ENCODE results near the gene CDKAL1.

Gene CDKAL1

DNA sequence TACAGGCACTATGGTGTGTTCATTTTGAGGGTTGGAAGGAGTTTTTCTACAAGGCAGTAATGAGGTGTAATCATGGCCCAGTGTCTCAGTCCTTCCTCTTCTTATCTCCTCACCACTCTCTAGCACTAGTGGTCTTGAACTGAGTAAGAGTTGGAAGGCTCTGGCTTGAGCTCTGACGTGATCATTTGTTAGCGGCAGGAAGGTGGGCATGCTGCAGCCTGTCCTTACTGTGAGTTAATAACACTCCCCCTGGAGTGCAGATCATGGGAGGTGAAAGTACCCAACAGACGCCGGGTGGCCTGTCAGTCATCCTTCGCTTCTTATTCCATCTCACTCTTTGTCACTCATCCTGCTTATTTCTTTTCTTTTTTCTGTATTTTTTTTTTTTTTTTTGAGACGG, 356.9 kb downstream of the CDKAL1 start:
- CTCF ChIA-PET = interaction anchor here (1.1 kb wide), 1 partner anchor 11 kb away, joined by 3 read pairs; no protein-coding TSS in a partner anchor
- DNase-seq (ENCODE audit: low read depth, low spot score) = no peak
- TF ChIP-seq, protein P1, sequence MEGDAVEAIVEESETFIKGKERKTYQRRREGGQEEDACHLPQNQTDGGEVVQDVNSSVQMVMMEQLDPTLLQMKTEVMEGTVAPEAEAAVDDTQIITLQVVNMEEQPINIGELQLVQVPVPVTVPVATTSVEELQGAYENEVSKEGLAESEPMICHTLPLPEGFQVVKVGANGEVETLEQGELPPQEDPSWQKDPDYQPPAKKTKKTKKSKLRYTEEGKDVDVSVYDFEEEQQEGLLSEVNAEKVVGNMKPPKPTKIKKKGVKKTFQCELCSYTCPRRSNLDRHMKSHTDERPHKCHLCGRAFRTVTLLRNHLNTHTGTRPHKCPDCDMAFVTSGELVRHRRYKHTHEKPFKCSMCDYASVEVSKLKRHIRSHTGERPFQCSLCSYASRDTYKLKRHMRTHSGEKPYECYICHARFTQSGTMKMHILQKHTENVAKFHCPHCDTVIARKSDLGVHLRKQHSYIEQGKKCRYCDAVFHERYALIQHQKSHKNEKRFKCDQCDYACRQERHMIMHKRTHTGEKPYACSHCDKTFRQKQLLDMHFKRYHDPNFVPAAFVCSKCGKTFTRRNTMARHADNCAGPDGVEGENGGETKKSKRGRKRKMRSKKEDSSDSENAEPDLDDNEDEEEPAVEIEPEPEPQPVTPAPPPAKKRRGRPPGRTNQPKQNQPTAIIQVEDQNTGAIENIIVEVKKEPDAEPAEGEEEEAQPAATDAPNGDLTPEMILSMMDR (IDR thresholded peaks at IDR 0.05; ENCODE audit: insufficient read depth, low read length, missing control alignments) = no peak
- H3K4me3 ChIP-seq (ENCODE audit: low read depth, low read length) = no peak overlapping the region
- POLR2A ChIA-PET = interaction anchor here (0.6 kb wide), 1 partner anchor 256 kb away, joined by 3 read pairs; no protein-coding TSS in a partner anchor

DNA sequence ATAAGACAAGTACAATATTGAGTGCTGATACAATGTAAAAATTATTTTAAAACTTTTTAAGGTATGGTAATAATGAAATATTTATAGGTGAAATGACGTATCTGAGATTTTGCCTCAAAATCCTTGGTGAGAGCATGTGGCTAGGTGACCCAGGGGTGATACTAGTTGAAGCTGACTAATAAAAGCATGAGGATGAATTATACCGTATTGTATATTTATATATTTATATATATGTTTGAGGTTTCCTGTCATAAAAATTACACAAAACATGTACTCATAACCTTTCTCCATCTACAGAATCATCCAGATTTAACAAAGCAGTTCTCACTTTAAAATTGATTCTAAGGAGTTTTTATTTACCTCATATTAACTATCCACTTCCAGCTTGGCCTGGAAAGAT, 358.1 kb downstream of the CDKAL1 start:
- no peak for DNase-seq (ENCODE audit: low read depth, low spot score)
- H3K4me3 ChIP-seq (ENCODE audit: low read depth, low read length) = no peak overlapping the region
- ChIA-PET CTCF (no interaction called here), POLR2A (no interaction called here)
- TF ChIP-seq, protein P1 (IDR thresholded peaks at IDR 0.05; ENCODE audit: insufficient read depth, low read length, missing control alignments) = no peak

DNA sequence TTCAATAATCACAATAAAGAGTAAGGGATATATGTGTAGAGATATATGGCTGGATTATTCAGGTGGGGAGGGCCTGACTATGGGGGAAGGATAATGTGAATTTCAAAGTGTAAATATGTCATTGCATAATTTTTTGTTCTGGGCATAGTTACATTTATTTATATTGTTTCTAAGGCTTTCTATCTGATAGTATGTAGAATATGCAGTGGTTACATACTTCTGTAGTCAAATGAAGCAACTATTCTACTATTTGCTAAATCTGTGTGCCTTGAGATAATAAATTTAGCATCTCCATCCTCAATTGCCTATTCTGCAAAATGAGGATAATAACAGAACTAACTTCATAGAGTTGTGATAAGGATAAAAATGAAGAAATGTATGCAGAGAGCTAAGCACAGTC, 359.2 kb downstream of the CDKAL1 start:
- POLR2A ChIA-PET = no interaction called here
- DNase-seq (ENCODE audit: low read depth, low spot score) = no peak

DNA sequence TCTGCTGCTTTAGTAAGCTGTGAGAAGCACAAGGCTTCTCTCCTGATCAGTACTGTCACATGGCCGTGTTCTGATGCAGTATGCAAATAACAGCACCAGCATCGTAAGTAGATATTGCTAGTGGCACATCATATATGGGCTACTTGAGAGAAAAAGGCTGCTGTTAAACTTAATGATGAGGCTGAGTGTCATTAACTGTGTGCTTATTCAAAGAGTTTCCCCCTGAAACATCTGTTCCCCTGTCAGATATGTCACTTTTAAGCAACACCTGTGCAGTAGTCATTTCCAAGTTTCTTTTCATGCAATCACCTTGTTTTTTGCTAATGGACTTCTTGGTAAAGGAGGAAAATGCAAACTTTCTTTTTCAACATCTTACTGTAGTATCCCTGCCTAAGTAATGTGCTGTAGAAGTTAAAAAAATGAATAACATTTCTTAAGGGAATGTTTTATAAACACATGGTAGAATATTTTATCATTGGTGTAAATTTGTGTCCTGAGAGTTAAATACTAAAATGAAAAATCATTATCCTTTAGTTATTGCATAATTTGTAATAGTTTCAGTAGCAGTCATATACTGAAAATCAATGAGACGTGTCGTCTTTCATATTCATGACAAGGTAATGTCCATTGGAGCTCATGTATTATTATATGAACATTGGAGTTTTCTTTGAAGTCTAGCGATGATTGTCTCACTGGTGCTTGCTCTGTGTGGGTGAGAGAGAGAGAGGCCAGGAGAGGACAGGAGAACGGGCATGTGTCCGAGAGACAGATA, 366.3 kb downstream of the CDKAL1 start:
- ChIA-PET CTCF (no interaction called here), POLR2A (no interaction called here)
- no peak overlapping the region for H3K4me3 ChIP-seq (ENCODE audit: low read depth, low read length)
- no peak for DNase-seq (ENCODE audit: low read depth, low spot score)
- TF ChIP-seq, protein P1 (IDR thresholded peaks at IDR 0.05; ENCODE audit: insufficient read depth, low read length, missing control alignments) = no peak

More for the DNA sequence above, 359.2 kb downstream of the CDKAL1 start:
- TF ChIP-seq, protein P1 (IDR thresholded peaks at IDR 0.05; ENCODE audit: insufficient read depth, low read length, missing control alignments) = no peak
- H3K4me3 ChIP-seq (ENCODE audit: low read depth, low read length) = no peak overlapping the region
- CTCF ChIA-PET = no interaction called here

DNA sequence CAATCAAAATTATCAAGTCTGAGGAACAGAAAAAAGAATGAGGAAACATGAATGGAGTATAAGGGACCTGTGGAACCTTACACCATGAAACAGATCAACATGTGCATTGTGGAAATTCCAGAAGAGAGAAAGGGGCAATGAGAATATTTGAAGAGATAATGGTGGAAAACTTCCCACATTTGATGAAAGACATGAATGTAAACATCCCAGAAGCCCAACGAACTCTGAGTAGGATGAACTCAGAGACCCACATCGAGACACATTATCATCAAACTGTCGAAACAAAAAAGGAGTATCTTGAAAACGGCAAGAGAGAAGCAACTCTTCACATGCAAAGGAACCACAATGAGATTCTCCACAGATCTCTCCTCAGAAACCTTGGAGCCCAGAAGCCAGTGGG, 371.1 kb downstream of the CDKAL1 start:
- TF ChIP-seq, protein P1 (IDR thresholded peaks at IDR 0.05; ENCODE audit: insufficient read depth, low read length, missing control alignments) = no peak
- no peak for DNase-seq (ENCODE audit: low read depth, low spot score)
- ChIA-PET CTCF (no interaction called here), POLR2A (no interaction called here)
- H3K4me3 ChIP-seq (ENCODE audit: low read depth, low read length) = no peak overlapping the region

DNA sequence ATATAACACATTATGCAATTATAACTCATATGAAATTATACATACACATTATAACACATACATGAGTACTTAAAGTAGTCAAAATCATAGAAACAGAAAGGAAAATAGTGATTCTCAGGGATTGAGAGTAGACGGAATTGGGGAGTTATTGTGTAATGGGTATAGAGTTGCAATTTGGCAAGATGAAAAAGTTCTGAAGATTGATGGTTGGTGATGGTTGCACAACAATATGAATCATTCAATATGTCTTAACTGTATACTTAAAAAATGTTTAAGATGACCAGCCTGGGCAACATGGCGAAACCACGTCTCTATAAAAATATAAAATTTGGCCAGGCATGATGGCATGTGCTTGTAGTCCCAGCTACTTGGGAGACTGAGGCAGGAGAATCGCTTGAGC, 372.7 kb downstream of the CDKAL1 start:
- TF ChIP-seq, protein P1 (IDR thresholded peaks at IDR 0.05; ENCODE audit: insufficient read depth, low read length, missing control alignments) = no peak
- CTCF ChIA-PET = no interaction called here
- POLR2A ChIA-PET = no interaction called here
- no peak overlapping the region for H3K4me3 ChIP-seq (ENCODE audit: low read depth, low read length)
- DNase-seq (ENCODE audit: low read depth, low spot score) = no peak
